Progenitor cell of endocrine pancreas (in vitro differentiated cells): Measurements from ENCODE around the gene TMEM98. TPM values are rescaled to one million over a fixed set of nuclear protein-coding genes. Genes with fewer than 3 reads are reported as not detected.
"Not testable (repeated sequence)": the region's sequence is repeated elsewhere in the genome, so short reads cannot be mapped to it uniquely, and the experiment has no call there.

Source experiments
- DNase-seq: peaks from one replicate; pipeline ENCODE4 v3.0.0; 2021; ENCODE audit warnings: low spot score; ENCODE audit not compliant: unreplicated experiment
- H3K27ac Mint-ChIP-seq: 2 replicates; pipeline ENCODE4 v1.8.0; 2021; ENCODE audit warnings: mild to moderate bottlenecking, moderate library complexity, mixed read lengths
- H3K27me3 Mint-ChIP-seq: 2 replicates; pipeline ENCODE4 v1.8.0; 2021; ENCODE audit warnings: mixed read lengths
- H3K36me3 Mint-ChIP-seq: 2 replicates; pipeline ENCODE4 v1.8.0; 2022; ENCODE audit warnings: mixed read lengths; ENCODE audit not compliant: insufficient read depth
- H3K4me1 Mint-ChIP-seq: 2 replicates; pipeline ENCODE4 v1.8.0; 2021; ENCODE audit warnings: low read depth, mixed read lengths
- H3K4me3 Mint-ChIP-seq: 2 replicates; pipeline ENCODE4 v1.8.0; 2021; ENCODE audit warnings: low read depth, mild to moderate bottlenecking, moderate library complexity, mixed read lengths
- H3K9me3 Mint-ChIP-seq: 2 replicates; pipeline ENCODE4 v1.8.0; 2021; ENCODE audit warnings: low read depth, mixed read lengths
- CTCF ChIP-seq: fragments of 200-600 bp; sonication (generic); IDR thresholded peaks from one replicate; pipeline ENCODE4 v1.5.0; 2021; ENCODE audit warnings: antibody characterized with exemption, mild to moderate bottlenecking; ENCODE audit not compliant: unreplicated experiment
- total RNA-seq: library from RNA; stranded (reverse); gene quantifications from 2 replicates; pipeline ENCODE4 v1.2.1, GENCODE V29; 2021

Gene TMEM98
- total RNA-seq, 1 donor from 2014 or later: 181 TPM

GRCh38 chr17:32971171-32971570 is 43.2 kb downstream of the TMEM98 start:
- DNase-seq: no peak
- Mint-ChIP-seq H3K9me3 (peaks cover 11% of the 10 kb centered on the region), H3K27ac (no peak overlapping the region), H3K27me3 (no peaks in the 10 kb centered on the region), H3K4me3 (no peak overlapping the region), H3K4me1 (peaks cover 5% of the 10 kb centered on the region), H3K36me3 (peaks cover 1% of the 10 kb centered on the region)
- no peak for TF ChIP-seq CTCF

- H3K36me3 Mint-ChIP-seq: no peaks in the 10 kb centered on the region
- DNase-seq: no peak
- TF ChIP-seq CTCF: no peak
- peaks cover 4% of the 10 kb centered on the region for H3K4me1 Mint-ChIP-seq
- no peak overlapping the region for H3K4me3 Mint-ChIP-seq
- H3K27ac Mint-ChIP-seq: no peak overlapping the region
- H3K27me3 Mint-ChIP-seq: no peaks in the 10 kb centered on the region
- H3K9me3 Mint-ChIP-seq: peaks cover 3% of the 10 kb centered on the region
These were observed 48.2 kb downstream of the TMEM98 start for GRCh38 chr17:32976131-32976530.

- DNase-seq: no peak
- H3K4me3 Mint-ChIP-seq: no peak overlapping the region
- no peak for TF ChIP-seq CTCF
- no peaks in the 10 kb centered on the region for H3K36me3 Mint-ChIP-seq
- H3K27me3 Mint-ChIP-seq: no peaks in the 10 kb centered on the region
- H3K9me3 Mint-ChIP-seq: peaks cover 3% of the 10 kb centered on the region
- H3K27ac Mint-ChIP-seq: no peak overlapping the region
- H3K4me1 Mint-ChIP-seq: peaks cover 4% of the 10 kb centered on the region
These were observed 48.7 kb downstream of the TMEM98 start for GRCh38 chr17:32976605-32977004.

GRCh38 chr17:32980230-32980629 is 52.3 kb downstream of the TMEM98 start:
- peaks cover 2% of the 10 kb centered on the region for H3K36me3 Mint-ChIP-seq
- H3K27me3 Mint-ChIP-seq: peaks cover 3% of the 10 kb centered on the region
- H3K9me3 Mint-ChIP-seq: peaks cover 12% of the 10 kb centered on the region
- DNase-seq: no peak
- peaks cover 2% of the 10 kb centered on the region for H3K4me1 Mint-ChIP-seq
- no peak overlapping the region for H3K4me3 Mint-ChIP-seq
- no peak for TF ChIP-seq CTCF
- no peak overlapping the region for H3K27ac Mint-ChIP-seq

GRCh38 chr17:32981611-32982010 is 53.7 kb downstream of the TMEM98 start:
- H3K27ac Mint-ChIP-seq, H3K4me3 Mint-ChIP-seq, DNase-seq, H3K27me3 Mint-ChIP-seq, H3K36me3 Mint-ChIP-seq, H3K4me1 Mint-ChIP-seq: not testable (repeated sequence)
- peaks cover 12% of the 10 kb centered on the region for H3K9me3 Mint-ChIP-seq

- no peak overlapping the region for H3K27ac Mint-ChIP-seq
- peaks cover 26% of the 10 kb centered on the region for H3K9me3 Mint-ChIP-seq
These were observed 57.2 kb downstream of the TMEM98 start for GRCh38 chr17:32985050-32985756.

GRCh38 chr17:32987453-32987805 is 59.5 kb downstream of the TMEM98 start:
- H3K4me1 Mint-ChIP-seq, H3K36me3 Mint-ChIP-seq, H3K27ac Mint-ChIP-seq, H3K4me3 Mint-ChIP-seq, H3K27me3 Mint-ChIP-seq, DNase-seq: not testable (repeated sequence)
- H3K9me3 Mint-ChIP-seq: peaks cover 16% of the 10 kb centered on the region

More at GRCh38 chr17:32985050-32985756, 57.2 kb downstream of the TMEM98 start:
- Mint-ChIP-seq H3K4me3 (no peak overlapping the region), H3K36me3 (peaks cover 2% of the 10 kb centered on the region), H3K27me3 (peaks cover 3% of the 10 kb centered on the region), H3K4me1 (no peaks in the 10 kb centered on the region)
- TF ChIP-seq CTCF: no peak
- no peak for DNase-seq

- not testable (repeated sequence) for H3K27ac Mint-ChIP-seq, DNase-seq, H3K36me3 Mint-ChIP-seq, H3K27me3 Mint-ChIP-seq, H3K4me3 Mint-ChIP-seq, H3K4me1 Mint-ChIP-seq
- peaks cover 14% of the 10 kb centered on the region for H3K9me3 Mint-ChIP-seq
These were observed 59.9 kb downstream of the TMEM98 start for GRCh38 chr17:32987868-32988267.
